HG03064 (cell line): ENCODE data around the gene PMEL.
"Not testable (repeated sequence)": the region's sequence is repeated elsewhere in the genome, so short reads cannot be mapped to it uniquely, and the experiment has no call there.

Source experiments
- ATAC-seq: cut with Tn5 transposase; IDR thresholded peaks from one replicate; pipeline ENCODE4 v1.9.1; 2021; ENCODE audit warnings: low read depth; ENCODE audit not compliant: unreplicated experiment

The PMEL gene

GRCh38 chr12:55984861-55985260 lies 19.0 kb upstream of the PMEL start:
- no peak for ATAC-seq

DNA sequence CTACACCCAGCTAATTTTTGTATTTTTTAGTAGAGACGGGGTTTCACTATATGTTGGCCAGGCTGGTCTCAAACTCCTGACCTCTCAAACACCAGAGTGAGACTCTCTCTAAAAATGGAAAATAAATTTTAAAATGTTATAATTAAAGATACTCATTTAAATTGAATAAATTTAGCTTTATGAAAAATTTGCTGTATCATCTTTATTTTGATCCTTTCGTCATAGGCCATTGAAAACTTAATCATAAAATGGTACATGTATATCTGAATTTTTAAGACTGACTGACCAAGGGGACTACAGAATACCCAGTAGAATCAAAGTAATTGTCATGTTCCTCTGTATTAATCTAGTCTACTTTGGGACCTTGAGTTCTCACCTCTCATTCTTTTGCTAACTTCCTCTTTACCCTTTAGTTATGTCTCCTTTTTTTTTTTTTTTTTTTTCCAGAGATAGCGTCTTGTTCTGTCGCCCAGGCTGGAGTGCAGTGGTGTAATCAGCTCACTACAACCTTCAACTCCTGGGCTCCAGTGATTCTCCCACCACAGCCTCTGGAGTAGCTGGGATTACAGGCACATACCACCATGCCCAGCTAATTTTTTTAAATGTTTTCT lies 17.5 kb upstream of the PMEL start:
- ATAC-seq: no peak

- ATAC-seq: peak; percentile 93
Measured at GRCh38 chr12:55982319-55982936, 16.6 kb upstream of the PMEL start.

GRCh38 chr12:55981882-55982281 lies 16.0 kb upstream of the PMEL start:
- not testable (repeated sequence) for ATAC-seq

DNA sequence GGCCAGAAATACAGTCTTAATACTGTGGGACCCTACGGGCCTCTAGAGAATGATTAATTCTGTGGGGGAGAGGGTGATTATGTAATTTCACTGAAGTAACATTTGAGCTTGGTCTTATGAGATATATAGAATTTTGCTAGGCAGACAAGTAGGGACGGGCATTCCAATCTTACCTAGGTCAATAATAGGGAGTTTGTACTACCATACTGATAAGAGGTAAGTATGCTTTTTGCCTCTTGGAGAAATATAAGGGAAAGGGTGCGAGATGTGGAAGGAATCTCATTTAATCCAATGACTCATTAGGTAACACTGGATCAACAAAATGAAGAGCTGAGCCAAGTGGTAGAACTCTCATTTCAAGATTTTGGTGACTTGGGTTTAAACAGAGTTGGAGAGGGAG lies 13.2 kb upstream of the PMEL start:
- ATAC-seq: no peak

DNA sequence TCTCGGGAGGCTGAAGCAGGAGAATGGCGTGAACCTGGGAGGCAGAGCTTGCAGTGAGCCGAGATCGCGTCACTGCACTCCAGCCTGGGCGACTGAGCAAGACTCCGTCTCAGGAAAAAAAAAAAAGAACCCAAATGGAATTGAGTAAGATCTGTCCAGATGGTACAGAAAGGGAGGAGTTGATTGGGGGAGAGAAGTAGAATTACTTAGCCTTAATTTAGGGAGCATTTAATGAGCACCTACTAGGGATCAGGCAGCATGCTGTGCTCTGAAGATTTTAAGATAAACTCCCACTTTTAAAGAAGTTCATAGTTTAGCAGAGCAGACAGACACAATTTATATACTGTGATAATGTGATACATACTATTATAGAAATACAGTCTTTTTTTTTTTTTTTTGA lies 12.6 kb upstream of the PMEL start:
- no peak for ATAC-seq

- peak; percentile 11 for ATAC-seq
Measured at GRCh38 chr12:55974308-55974730, 8.5 kb upstream of the PMEL start.

- ATAC-seq: peak; percentile 96
Measured at GRCh38 chr12:55973599-55974307, 7.9 kb upstream of the PMEL start, which contains the start of gene RAB5B. TSS of gene RAB5B (plus strand) at chr12:55974078. CDS start at chr12:55986961, 12,883 bp downstream.

DNA sequence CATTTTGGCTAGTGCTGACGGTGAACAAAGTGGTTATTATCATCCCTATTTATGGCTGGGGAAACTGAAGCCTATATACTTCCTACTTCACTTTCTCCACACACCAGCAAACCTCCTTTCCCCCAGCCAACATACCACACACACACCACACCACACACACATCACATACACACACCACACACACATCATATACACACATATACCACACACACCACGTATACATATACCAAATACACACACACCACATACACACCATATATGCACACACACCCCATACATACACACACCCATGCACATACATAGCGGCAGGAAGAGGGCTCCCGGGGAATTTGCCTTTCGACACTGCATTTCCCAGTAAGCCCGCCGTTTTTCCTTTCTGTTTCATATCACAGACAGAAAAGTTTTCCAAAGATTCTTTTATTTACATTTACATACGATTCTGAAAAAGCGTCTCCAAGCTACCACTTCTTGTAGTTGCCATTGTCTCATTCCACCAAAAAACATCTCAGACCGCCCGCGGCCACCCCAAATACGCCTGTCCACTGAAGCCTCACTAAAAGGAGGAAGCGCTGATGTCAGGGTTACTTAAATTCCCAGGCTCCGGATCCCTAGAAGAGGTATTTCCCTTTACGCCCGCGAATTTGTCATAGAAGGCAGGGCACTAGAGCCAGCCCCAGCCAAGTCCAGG lies 7.2 kb upstream of the PMEL start:
- ATAC-seq: no peak

GRCh38 chr12:55972456-55972855 lies 6.6 kb upstream of the PMEL start:
- ATAC-seq: no peak

DNA sequence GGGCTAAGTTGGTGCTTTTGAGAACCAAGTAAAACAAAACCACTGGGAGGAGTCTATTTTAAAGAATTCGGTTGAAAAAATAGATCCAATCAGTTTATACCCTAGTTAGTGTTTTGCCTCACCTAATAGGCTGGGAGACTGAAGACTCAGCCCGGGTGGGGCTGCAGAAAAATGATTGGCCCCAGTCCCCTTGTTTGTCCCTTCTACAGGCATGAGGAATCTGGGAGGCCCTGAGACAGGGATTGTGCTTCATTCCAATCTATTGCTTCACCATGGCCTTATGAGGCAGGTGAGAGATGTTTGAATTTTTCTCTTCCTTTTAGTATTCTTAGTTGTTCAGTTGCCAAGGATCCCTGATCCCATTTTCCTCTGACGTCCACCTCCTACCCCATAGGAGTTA lies 6.2 kb upstream of the PMEL start:
- no peak for ATAC-seq

- ATAC-seq: no peak
Measured at GRCh38 chr12:55970775-55971174, 4.9 kb upstream of the PMEL start.

- ATAC-seq: no peak
Measured at GRCh38 chr12:55969356-55969755, 3.5 kb upstream of the PMEL start.

GRCh38 chr12:55966408-55967281 lies 803 bp upstream of the PMEL start, which contains the start of gene CDK2:
TSS of gene CDK2 (plus strand) at chr12:55966830. CDS start at chr12:55967009, 179 bp downstream.
- peak; percentile 90 for ATAC-seq

DNA sequence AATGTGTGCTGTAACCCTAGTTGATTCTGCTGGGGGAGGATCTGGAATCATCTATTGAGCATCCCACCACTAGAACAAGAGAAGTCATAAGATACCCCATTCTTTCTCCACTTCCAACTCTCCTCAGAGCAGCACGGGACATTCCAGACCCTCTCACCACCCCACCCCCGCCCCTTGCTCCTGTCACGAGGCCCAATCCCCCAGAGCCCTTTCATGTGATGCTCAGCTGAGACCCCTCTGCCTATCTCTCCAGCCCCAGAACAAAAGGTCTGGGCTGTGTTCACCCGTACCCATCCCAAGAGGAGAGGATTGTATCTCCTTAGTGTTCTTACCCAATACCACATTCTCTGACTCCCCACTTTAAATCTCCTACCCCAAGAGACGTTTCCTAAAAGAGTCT lies 602 bp downstream of the PMEL start:
- ATAC-seq: no peak

DNA sequence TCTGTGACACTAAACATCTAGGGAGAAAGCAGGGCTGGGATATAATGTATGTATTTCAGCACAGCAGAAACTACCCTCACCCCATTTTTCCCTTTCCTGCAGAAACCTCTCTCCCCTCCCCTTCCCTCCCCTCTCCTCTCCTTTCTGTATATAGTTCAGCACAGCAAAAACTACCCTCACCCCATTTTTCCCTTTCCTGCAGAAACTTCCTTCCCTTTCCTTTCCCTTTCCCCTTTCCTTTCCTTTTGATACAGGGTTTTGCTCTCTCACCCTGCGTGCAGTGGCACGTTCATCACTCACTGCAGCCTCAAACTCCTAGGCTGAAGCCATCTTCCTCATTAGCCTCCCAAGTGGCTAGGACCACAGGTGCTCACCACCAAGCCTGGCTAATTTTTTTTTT lies 2.1 kb downstream of the PMEL start:
- ATAC-seq: no peak

- no peak for ATAC-seq
Measured at GRCh38 chr12:55957106-55957859, 8.6 kb downstream of the PMEL start.

- no peak for ATAC-seq
Measured at GRCh38 chr12:55955800-55956508, 9.9 kb downstream of the PMEL start.

- no peak for ATAC-seq
Measured at GRCh38 chr12:55955344-55955743, 10.5 kb downstream of the PMEL start.
